Mesodermal cell (in vitro differentiated cells): Measurements from ENCODE around the gene DFFB.

Experiments
- H3K27ac ChIP-seq: 2 replicates; pipeline ENCODE4 v1.7.0; 2013; ENCODE audit warnings: mild to moderate bottlenecking, low read depth, low read length, moderate library complexity; ENCODE audit not compliant: severe bottlenecking
- H3K36me3 ChIP-seq: 2 replicates; pipeline ENCODE4 v1.7.1; 2013; ENCODE audit warnings: mild to moderate bottlenecking, low read length, moderate library complexity; ENCODE audit not compliant: control insufficient read depth, insufficient read depth
- H3K4me1 ChIP-seq: one replicate; pipeline ENCODE4 v1.7.1; 2013; ENCODE audit warnings: mild to moderate bottlenecking, low read length; ENCODE audit not compliant: insufficient read depth, control insufficient read depth, poor library complexity, severe bottlenecking
- H3K4me3 ChIP-seq: 2 replicates; pipeline ENCODE4 v1.7.0; 2013; ENCODE audit warnings: low read length, control low read depth, mild to moderate bottlenecking; ENCODE audit not compliant: insufficient read depth, poor library complexity, severe bottlenecking; ENCODE audit errors: extremely low read depth
- H3K9me3 ChIP-seq: 2 replicates; pipeline ENCODE4 v1.7.1; 2013; ENCODE audit warnings: mild to moderate bottlenecking, low read length, moderate library complexity; ENCODE audit not compliant: control insufficient read depth
- whole genome bisulfite sequencing, 2 experiments: methylation state at CpG; one replicate each; pipeline ENCODE4 v1.1.5; 2013; ENCODE audit warnings: missing lambda C conversion rate in 2 of 2; ENCODE audit not compliant: insufficient coverage in 2 of 2; 5-methylcytosine and 5-hydroxymethylcytosine counted together

Gene DFFB

GRCh38 chr1:3817821-3818597 lies 39.3 kb upstream of the DFFB start:
- Histone ChIP-seq H3K36me3 (peaks cover 36% of the 10 kb centered on the region), H3K4me3 (no peak overlapping the region), H3K4me1 (no peaks in the 10 kb centered on the region), H3K9me3 (no peaks in the 10 kb centered on the region), H3K27ac (no peak overlapping the region)
- WGBS, 2 experiments, result 92 to 97% methylated on average over 27 to 28 of the region's 28 CpGs

- H3K4me3 ChIP-seq, result no peak overlapping the region
- no peak overlapping the region for H3K27ac ChIP-seq
- no peaks in the 10 kb centered on the region for H3K4me1 ChIP-seq
- peaks cover 32% of the 10 kb centered on the region for H3K36me3 ChIP-seq
- no peaks in the 10 kb centered on the region for H3K9me3 ChIP-seq
- 80 to 90% methylated on average over 10 of the region's 10 CpGs for WGBS, 2 experiments
These were observed 37.5 kb upstream of the DFFB start for GRCh38 chr1:3819771-3820200.

DNA sequence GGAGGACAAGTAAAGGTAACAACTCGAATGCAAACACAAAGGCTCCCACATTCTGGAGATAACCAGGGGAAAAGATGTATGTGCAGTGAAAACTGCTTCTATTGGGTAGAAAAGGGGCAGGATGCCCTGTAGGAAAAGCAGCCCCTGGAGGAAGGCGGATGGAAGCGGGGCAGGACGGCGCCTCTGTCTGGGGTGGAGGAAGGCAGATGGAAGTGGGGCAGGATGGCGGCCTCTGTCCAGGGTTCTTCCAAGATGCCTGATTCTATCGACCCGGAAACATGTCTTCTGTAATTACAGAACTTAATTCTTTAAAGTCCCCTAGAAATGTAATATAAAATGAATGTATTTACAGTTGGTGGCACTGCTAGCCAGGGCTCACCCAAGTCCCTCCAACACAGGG lies 37.0 kb upstream of the DFFB start:
- 86 to 96% methylated on average over 5 to 6 of the region's 8 CpGs for WGBS, 2 experiments
- Histone ChIP-seq H3K27ac (no peak overlapping the region), H3K4me3 (no peak overlapping the region), H3K36me3 (peaks cover 27% of the 10 kb centered on the region), H3K4me1 (no peaks in the 10 kb centered on the region), H3K9me3 (no peaks in the 10 kb centered on the region)

- WGBS, 2 experiments, result 81 to 94% methylated on average over 6 of the region's 6 CpGs
- Histone ChIP-seq H3K4me1 (no peaks in the 10 kb centered on the region), H3K27ac (no peak overlapping the region), H3K36me3 (peaks cover 30% of the 10 kb centered on the region), H3K4me3 (no peak overlapping the region), H3K9me3 (no peaks in the 10 kb centered on the region)
These were observed 36.3 kb upstream of the DFFB start for GRCh38 chr1:3821004-3821403.

- Histone ChIP-seq H3K36me3 (peaks cover 30% of the 10 kb centered on the region), H3K27ac (no peak overlapping the region), H3K9me3 (no peaks in the 10 kb centered on the region), H3K4me3 (no peak overlapping the region), H3K4me1 (no peaks in the 10 kb centered on the region)
- WGBS, 2 experiments, result 92 to 93% methylated on average over 8 to 13 of the region's 13 CpGs
These were observed 35.8 kb upstream of the DFFB start for GRCh38 chr1:3821447-3821846.

DNA sequence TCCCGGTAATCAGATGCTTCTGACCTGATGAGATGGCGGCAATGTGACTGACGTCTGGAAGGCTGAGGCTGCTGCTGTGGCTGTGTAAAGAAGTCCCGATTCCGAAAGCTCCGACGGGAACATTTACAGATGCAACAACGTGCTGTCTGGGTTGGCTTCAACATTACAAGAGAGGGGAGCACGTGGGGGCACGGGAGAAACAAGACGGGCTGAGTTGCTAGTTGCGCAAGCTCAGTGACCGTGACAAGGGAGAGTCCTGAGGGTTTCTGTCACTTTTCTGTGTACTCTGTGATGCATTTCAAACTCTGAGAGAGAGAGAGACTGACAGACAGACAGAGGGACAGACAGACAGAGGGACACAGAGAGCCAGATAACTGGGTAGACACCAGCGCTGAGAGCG lies 35.4 kb upstream of the DFFB start:
- H3K4me1 ChIP-seq, result no peaks in the 10 kb centered on the region
- 91 to 92% methylated on average over 15 of the region's 15 CpGs for WGBS, 2 experiments
- H3K27ac ChIP-seq, result no peak overlapping the region
- no peak overlapping the region for H3K4me3 ChIP-seq
- no peaks in the 10 kb centered on the region for H3K9me3 ChIP-seq
- H3K36me3 ChIP-seq, result peaks cover 30% of the 10 kb centered on the region

GRCh38 chr1:3822421-3822820 lies 34.9 kb upstream of the DFFB start:
- Histone ChIP-seq H3K4me3 (no peak overlapping the region), H3K27ac (no peak overlapping the region), H3K9me3 (no peaks in the 10 kb centered on the region), H3K36me3 (peaks cover 30% of the 10 kb centered on the region), H3K4me1 (no peaks in the 10 kb centered on the region)
- 89 to 91% methylated on average over 12 to 13 of the region's 16 CpGs for WGBS, 2 experiments

DNA sequence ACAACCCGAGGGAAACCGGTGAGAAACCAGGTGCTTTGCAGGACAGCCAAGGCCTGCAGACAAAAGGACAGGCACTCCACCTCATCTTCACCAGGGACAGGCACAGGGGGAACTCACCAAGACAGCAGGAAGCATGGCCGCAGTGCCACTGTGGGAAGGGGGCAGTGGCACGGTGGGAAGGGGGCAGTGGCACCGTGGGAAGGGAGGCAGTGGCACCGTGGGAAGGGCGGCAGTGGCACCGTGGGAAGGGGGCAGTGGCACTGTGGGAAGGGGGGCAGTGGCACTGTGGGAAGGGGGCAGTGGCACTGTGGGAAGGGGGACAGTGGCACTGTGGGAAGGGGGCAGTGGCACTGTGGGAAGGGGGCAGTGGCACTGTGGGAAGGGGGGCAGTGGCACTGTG lies 32.6 kb upstream of the DFFB start:
- H3K36me3 ChIP-seq, result peaks cover 41% of the 10 kb centered on the region
- 80 to 100% methylated on average over 1 to 2 of the region's 8 CpGs for WGBS, 2 experiments

GRCh38 chr1:3825356-3825755 lies 31.9 kb upstream of the DFFB start:
- Histone ChIP-seq H3K9me3 (no peaks in the 10 kb centered on the region), H3K36me3 (peaks cover 43% of the 10 kb centered on the region), H3K27ac (no peak overlapping the region), H3K4me3 (no peak overlapping the region), H3K4me1 (no peaks in the 10 kb centered on the region)
- WGBS, 2 experiments, result 92 to 94% methylated on average over 15 of the region's 15 CpGs

More for the DNA sequence above, 32.6 kb upstream of the DFFB start:
- Histone ChIP-seq H3K4me1 (no peaks in the 10 kb centered on the region), H3K4me3 (no peak overlapping the region), H3K9me3 (no peaks in the 10 kb centered on the region), H3K27ac (no peak overlapping the region)

DNA sequence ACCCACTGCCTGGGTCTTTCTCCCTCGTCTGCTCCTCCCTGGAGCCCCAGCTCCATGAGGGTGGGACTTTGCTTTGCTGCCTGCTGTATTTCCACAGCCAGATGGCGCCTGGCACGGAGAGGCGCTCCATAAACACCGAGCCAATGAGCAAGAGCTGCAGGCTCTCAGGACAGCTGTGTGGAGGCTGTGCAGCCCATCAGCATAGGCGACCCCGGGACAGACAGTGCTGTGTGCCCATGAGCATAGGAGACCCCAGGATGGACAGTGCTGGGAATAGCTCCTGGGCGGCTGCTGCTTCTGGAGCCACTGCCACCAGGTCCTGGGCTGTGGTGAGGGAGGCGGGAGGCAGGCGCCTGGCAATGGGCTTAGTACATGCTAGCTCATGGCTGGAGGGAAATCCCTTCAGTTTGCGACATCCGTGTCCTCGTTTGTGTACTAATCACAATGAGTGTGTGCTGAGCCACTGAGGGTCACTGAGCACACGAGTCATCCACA lies 29.4 kb upstream of the DFFB start:
- Histone ChIP-seq H3K27ac (peak overlapping the region; percentile 49), H3K4me1 (no peaks in the 10 kb centered on the region), H3K4me3 (no peak overlapping the region), H3K36me3 (peaks cover 45% of the 10 kb centered on the region), H3K9me3 (no peaks in the 10 kb centered on the region)
- WGBS, 2 experiments, result 87% methylated on average over 12 to 14 of the region's 14 CpGs

DNA sequence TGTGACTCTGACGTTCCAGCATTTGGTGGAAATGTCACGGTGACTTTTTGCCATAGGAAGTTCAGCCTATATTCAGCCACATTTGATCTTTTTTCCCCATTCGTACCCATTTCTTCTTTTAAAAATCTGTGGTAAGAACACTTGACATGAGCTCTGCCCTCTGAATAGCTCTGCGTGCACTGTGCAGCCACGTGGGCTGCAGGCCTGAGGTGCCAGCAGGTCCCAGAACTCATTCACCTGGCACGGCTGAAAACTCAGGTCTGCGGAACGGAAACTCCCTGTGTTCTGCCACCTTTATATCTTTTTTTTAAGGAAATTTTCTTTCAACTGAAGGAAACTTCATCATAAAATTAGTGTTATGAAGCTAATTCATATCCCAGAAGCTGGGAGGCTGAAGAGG lies 28.9 kb upstream of the DFFB start:
- Histone ChIP-seq H3K9me3 (no peaks in the 10 kb centered on the region), H3K36me3 (peaks cover 46% of the 10 kb centered on the region), H3K4me3 (no peak overlapping the region), H3K27ac (no peak overlapping the region), H3K4me1 (no peaks in the 10 kb centered on the region)
- WGBS, 2 experiments, result 91 to 93% methylated on average over 5 to 8 of the region's 8 CpGs
